HL-60 (cell line): Measurements from ENCODE around the gene RNF169.

Experiments used
- DNase-seq, 2 experiments: peaks; one replicate each; pipeline ENCODE4 v3.0.0-alpha.2; 2010 to 2020; ENCODE audit warnings: low read depth in 1 of 2, low spot score in 1 of 2
- H3K27ac ChIP-seq: fragments of 250-450 bp; sonication (Bioruptor Pico); replicated peaks from 2 replicates; pipeline ENCODE4 v1.5.1; 2020; ENCODE audit warnings: mild to moderate bottlenecking, moderate library complexity
- H3K27me3 ChIP-seq: fragments of 250-450 bp; sonication (Bioruptor Pico); 2 replicates; pipeline ENCODE4 v1.5.1; 2021; ENCODE audit warnings: mild to moderate bottlenecking, moderate library complexity; ENCODE audit not compliant: insufficient read depth, poor library complexity, severe bottlenecking
- H3K4me3 ChIP-seq: replicated peaks from 2 replicates; pipeline ENCODE4 v1.5.1; 2011; ENCODE audit warnings: mild to moderate bottlenecking, control low read depth, low read length; ENCODE audit not compliant: insufficient read depth
- CTCF ChIP-seq: IDR thresholded peaks from one replicate; pipeline ENCODE4 v1.5.1; 2011; ENCODE audit warnings: low read length, control low read depth, inconsistent platforms; ENCODE audit not compliant: insufficient read depth
- GABPA ChIP-seq: IDR thresholded peaks from 2 replicates; pipeline ENCODE4 v1.6.1; 2012; ENCODE audit warnings: low read depth
- POLR2AphosphoS5 ChIP-seq: IDR thresholded peaks from 2 replicates; pipeline ENCODE4 v1.6.1; 2012; ENCODE audit warnings: low read depth
- REST ChIP-seq: IDR thresholded peaks from 2 replicates; pipeline ENCODE4 v1.6.1; 2012; ENCODE audit warnings: low read depth; ENCODE audit not compliant: insufficient replicate concordance
- SPI1 ChIP-seq: IDR thresholded peaks from 2 replicates; pipeline ENCODE4 v1.6.1; 2012; ENCODE audit warnings: low read depth, mild to moderate bottlenecking, borderline replicate concordance

Gene RNF169

GRCh38 chr11:74751303-74751702 is 2.7 kb downstream of the RNF169 start:
- no peak overlapping the region for H3K27ac ChIP-seq
- TF ChIP-seq CTCF (no peak), REST (no peak)
- no peak for DNase-seq
- H3K27me3 ChIP-seq = no peaks in the 10 kb centered on the region
- no peak overlapping the region for H3K4me3 ChIP-seq

- no peak for TF ChIP-seq REST
- H3K27ac ChIP-seq = no peak overlapping the region
- no peak for DNase-seq
- no peaks in the 10 kb centered on the region for H3K27me3 ChIP-seq
- H3K4me3 ChIP-seq = no peak overlapping the region
Observed at GRCh38 chr11:74754507-74755252, 6.0 kb downstream of the RNF169 start.

GRCh38 chr11:74755395-74755995 is 6.8 kb downstream of the RNF169 start:
- no peaks in the 10 kb centered on the region for H3K27me3 ChIP-seq
- no peak for DNase-seq
- H3K27ac ChIP-seq = no peak overlapping the region
- TF ChIP-seq REST (no peak), GABPA (no peak), SPI1 (no peak), POLR2AphosphoS5 (no peak), CTCF (no peak)
- no peak overlapping the region for H3K4me3 ChIP-seq
